Astrocyte (in vitro differentiated cells and primary cell): ENCODE data around the gene KLC4. TPM values are rescaled to one million over a fixed set of nuclear protein-coding genes. Genes with fewer than 3 reads are reported as not detected.

Source experiments
- DNase-seq: peaks from one replicate; pipeline ENCODE4 v3.0.0-alpha.2; 2010; ENCODE audit warnings: low read depth
- FAIRE-seq: peaks from 2 replicates; lab custom pipeline; 2011; peaks lifted over from hg19 to GRCh38; lab: Jason Lieb, UNC
- H2AFZ ChIP-seq: 2 replicates; pipeline ENCODE4 v1.6.0; 2012; ENCODE audit warnings: low read depth, low read length, inconsistent platforms
- H3K27ac ChIP-seq: 2 replicates; pipeline ENCODE4 v1.5.1; 2011; ENCODE audit warnings: low read depth, low read length, inconsistent platforms
- H3K27me3 ChIP-seq: 2 replicates; pipeline ENCODE4 v1.6.0; 2011; ENCODE audit warnings: low read length, inconsistent platforms; ENCODE audit not compliant: insufficient read depth
- H3K36me3 ChIP-seq: 2 replicates; pipeline ENCODE4 v1.5.1; 2011; ENCODE audit warnings: low read length, inconsistent platforms; ENCODE audit not compliant: insufficient read depth
- H3K4me1 ChIP-seq: 2 replicates; pipeline ENCODE4 v1.5.1; 2011; ENCODE audit warnings: low read length, inconsistent platforms; ENCODE audit not compliant: insufficient read depth
- H3K4me2 ChIP-seq: 2 replicates; pipeline ENCODE4 v1.6.0; 2012; ENCODE audit warnings: low read length, inconsistent platforms
- H3K4me3 ChIP-seq: 2 replicates; pipeline ENCODE4 v1.5.1; 2011; ENCODE audit warnings: low read depth, mild to moderate bottlenecking, low read length, inconsistent platforms; ENCODE audit not compliant: insufficient read depth
- H3K79me2 ChIP-seq: 2 replicates; pipeline ENCODE4 v1.6.0; 2012; ENCODE audit warnings: mild to moderate bottlenecking, low read length, inconsistent platforms; ENCODE audit not compliant: insufficient read depth
- H3K9ac ChIP-seq: 2 replicates; pipeline ENCODE4 v1.6.0; 2012; ENCODE audit warnings: mild to moderate bottlenecking, low read length, inconsistent platforms
- H3K9me3 ChIP-seq: 2 replicates; pipeline ENCODE4 v1.5.1; 2012; ENCODE audit warnings: low read depth, mild to moderate bottlenecking, low read length, inconsistent platforms; ENCODE audit not compliant: insufficient read depth
- H4K20me1 ChIP-seq: 2 replicates; pipeline ENCODE4 v1.6.0; 2012; ENCODE audit warnings: low read length, inconsistent platforms; ENCODE audit not compliant: insufficient read depth
- H3K27ac Mint-ChIP-seq: one replicate; pipeline ENCODE4 v1.8.0; 2021; ENCODE audit warnings: mild to moderate bottlenecking, mixed read lengths; ENCODE audit not compliant: unreplicated experiment
- H3K27me3 Mint-ChIP-seq: one replicate; pipeline ENCODE4 v1.8.0; 2021; ENCODE audit warnings: low read depth, mixed read lengths; ENCODE audit not compliant: unreplicated experiment
- H3K36me3 Mint-ChIP-seq: one replicate; pipeline ENCODE4 v1.8.0; 2021; ENCODE audit warnings: low read depth, mixed read lengths; ENCODE audit not compliant: unreplicated experiment
- H3K4me1 Mint-ChIP-seq: one replicate; pipeline ENCODE4 v1.8.0; 2021; ENCODE audit warnings: low read depth, mixed read lengths; ENCODE audit not compliant: unreplicated experiment
- H3K4me3 Mint-ChIP-seq: one replicate; pipeline ENCODE4 v1.8.0; 2021; ENCODE audit warnings: mild to moderate bottlenecking, moderate library complexity, mixed read lengths; ENCODE audit not compliant: unreplicated experiment
- H3K9me3 Mint-ChIP-seq: one replicate; pipeline ENCODE4 v1.8.0; 2021; ENCODE audit warnings: mild to moderate bottlenecking, mixed read lengths; ENCODE audit not compliant: unreplicated experiment
- EZH2 ChIP-seq: IDR thresholded peaks from 2 replicates; pipeline ENCODE4 v1.6.1; 2012; ENCODE audit warnings: mild to moderate bottlenecking, low read length, inconsistent platforms; ENCODE audit not compliant: insufficient read depth
- total RNA-seq: library from RNA; stranded (reverse); gene quantifications from 2 replicates; pipeline ENCODE4 v1.2.1, GENCODE V29; 2021
- TF ChIP-seq, protein P1 (sequence below): IDR thresholded peaks from 2 replicates; pipeline ENCODE4 v1.5.1; 2011; ENCODE audit warnings: low read depth, mild to moderate bottlenecking, inconsistent platforms, low read length, moderate library complexity; ENCODE audit not compliant: insufficient read depth

Gene KLC4
- total RNA-seq, 1 donor from 2014 or later: 35.4 TPM

DNA sequence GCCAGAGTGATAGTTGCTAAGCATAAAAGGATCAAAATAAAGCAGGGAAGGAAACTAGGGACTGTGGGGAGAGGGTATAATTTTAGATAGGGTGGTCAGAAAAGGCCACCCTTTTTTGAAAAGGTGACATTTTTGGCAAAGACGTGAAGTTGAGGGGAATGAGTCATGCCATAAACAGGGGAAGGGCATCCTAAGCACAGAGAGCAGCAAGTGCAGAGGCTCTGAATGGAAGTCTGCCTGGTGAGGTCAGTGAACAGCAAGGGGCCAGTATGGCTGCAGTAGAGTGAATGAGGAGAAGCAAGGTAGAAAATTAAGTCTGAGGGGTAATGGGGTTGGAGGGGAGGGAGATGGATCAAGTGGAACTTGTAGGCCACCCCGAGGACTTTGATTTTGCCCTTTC is 2.4 kb downstream of the KLC4 start:
- FAIRE-seq (no peak), DNase-seq (peak; percentile 43)
- peaks cover 22% of the 10 kb centered on the region for H3K36me3 Mint-ChIP-seq
- Histone ChIP-seq H3K4me2 (peak overlapping the region; percentile 95), H3K36me3 (peaks cover 8% of the 10 kb centered on the region), H3K27me3 (no peaks in the 10 kb centered on the region), H4K20me1 (no peaks in the 10 kb centered on the region), H3K4me1 (peaks cover 30% of the 10 kb centered on the region), H2AFZ (no peak overlapping the region), H3K9ac (peak overlapping the region; percentile 39), H3K9me3 (no peaks in the 10 kb centered on the region), H3K27ac (no peak overlapping the region), H3K79me2 (peaks cover 30% of the 10 kb centered on the region), H3K4me3 (no peak overlapping the region)
- no peak overlapping the region for H3K27ac Mint-ChIP-seq
- H3K4me3 Mint-ChIP-seq: peak overlapping the region; percentile 96
- H3K27me3 Mint-ChIP-seq: no peaks in the 10 kb centered on the region
- peaks cover 15% of the 10 kb centered on the region for H3K4me1 Mint-ChIP-seq
- TF ChIP-seq, protein P1, sequence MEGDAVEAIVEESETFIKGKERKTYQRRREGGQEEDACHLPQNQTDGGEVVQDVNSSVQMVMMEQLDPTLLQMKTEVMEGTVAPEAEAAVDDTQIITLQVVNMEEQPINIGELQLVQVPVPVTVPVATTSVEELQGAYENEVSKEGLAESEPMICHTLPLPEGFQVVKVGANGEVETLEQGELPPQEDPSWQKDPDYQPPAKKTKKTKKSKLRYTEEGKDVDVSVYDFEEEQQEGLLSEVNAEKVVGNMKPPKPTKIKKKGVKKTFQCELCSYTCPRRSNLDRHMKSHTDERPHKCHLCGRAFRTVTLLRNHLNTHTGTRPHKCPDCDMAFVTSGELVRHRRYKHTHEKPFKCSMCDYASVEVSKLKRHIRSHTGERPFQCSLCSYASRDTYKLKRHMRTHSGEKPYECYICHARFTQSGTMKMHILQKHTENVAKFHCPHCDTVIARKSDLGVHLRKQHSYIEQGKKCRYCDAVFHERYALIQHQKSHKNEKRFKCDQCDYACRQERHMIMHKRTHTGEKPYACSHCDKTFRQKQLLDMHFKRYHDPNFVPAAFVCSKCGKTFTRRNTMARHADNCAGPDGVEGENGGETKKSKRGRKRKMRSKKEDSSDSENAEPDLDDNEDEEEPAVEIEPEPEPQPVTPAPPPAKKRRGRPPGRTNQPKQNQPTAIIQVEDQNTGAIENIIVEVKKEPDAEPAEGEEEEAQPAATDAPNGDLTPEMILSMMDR: no peak
- no peak for TF ChIP-seq EZH2
- no peaks in the 10 kb centered on the region for H3K9me3 Mint-ChIP-seq

- Mint-ChIP-seq H3K36me3 (peaks cover 22% of the 10 kb centered on the region), H3K4me3 (no peak overlapping the region), H3K4me1 (peaks cover 15% of the 10 kb centered on the region), H3K27ac (peak overlapping the region; percentile 30), H3K27me3 (no peaks in the 10 kb centered on the region), H3K9me3 (no peaks in the 10 kb centered on the region)
- no peaks in the 10 kb centered on the region for H4K20me1 ChIP-seq
- H3K4me3 ChIP-seq: no peak overlapping the region
- H3K4me2 ChIP-seq: no peak overlapping the region
- H3K36me3 ChIP-seq: peaks cover 6% of the 10 kb centered on the region
- H3K79me2 ChIP-seq: peaks cover 27% of the 10 kb centered on the region
- H3K4me1 ChIP-seq: peaks cover 30% of the 10 kb centered on the region
- TF ChIP-seq, protein P1: no peak
- no peak for TF ChIP-seq EZH2
- FAIRE-seq: no peak
- no peaks in the 10 kb centered on the region for H3K9me3 ChIP-seq
- H2AFZ ChIP-seq: no peak overlapping the region
- no peak overlapping the region for H3K27ac ChIP-seq
- H3K27me3 ChIP-seq: no peaks in the 10 kb centered on the region
- H3K9ac ChIP-seq: no peak overlapping the region
- DNase-seq: no peak
Measured at GRCh38 chr6:43062818-43063217, 3.4 kb downstream of the KLC4 start.

DNA sequence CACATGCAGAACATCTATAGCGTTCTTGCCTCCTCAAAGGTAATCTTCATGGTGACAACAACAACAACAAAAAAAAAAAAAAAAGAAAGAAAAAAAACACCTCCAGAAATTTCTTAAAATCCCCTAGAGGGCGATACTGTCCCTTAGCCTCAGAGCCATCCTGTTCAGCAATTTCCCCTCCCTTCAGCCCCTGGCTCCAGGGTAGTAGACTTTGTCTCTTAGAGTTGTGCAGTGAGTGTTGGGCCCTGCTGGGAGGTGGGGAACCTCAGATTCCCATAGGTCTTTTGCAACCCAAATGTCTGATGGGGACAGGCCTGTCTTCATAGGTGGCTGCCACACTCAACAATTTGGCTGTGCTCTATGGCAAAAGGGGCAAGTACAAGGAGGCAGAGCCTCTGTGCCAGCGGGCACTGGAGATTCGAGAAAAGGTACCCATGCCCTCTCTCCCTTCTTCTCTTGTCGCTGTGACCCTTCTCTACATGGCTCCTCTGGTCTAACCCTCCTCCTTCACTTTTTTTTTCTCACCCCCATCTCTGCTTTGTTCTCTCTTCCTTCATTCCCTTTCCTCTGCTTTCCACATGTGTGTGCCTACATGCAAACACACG is 10.7 kb downstream of the KLC4 start:
- peaks cover 4% of the 10 kb centered on the region for H3K4me1 ChIP-seq
- H3K36me3 ChIP-seq: no peaks in the 10 kb centered on the region
- Mint-ChIP-seq H3K4me3 (no peak overlapping the region), H3K4me1 (peaks cover 29% of the 10 kb centered on the region), H3K9me3 (no peaks in the 10 kb centered on the region), H3K27me3 (no peaks in the 10 kb centered on the region), H3K36me3 (peaks cover 20% of the 10 kb centered on the region), H3K27ac (peak overlapping the region; percentile 27)
- no peak overlapping the region for H3K4me3 ChIP-seq
- H3K4me2 ChIP-seq: no peak overlapping the region
- TF ChIP-seq, protein P1: peak; percentile 68
- no peak for TF ChIP-seq EZH2
- H2AFZ ChIP-seq: no peak overlapping the region
- DNase-seq: peak; percentile 52
- no peak for FAIRE-seq
- H4K20me1 ChIP-seq: no peaks in the 10 kb centered on the region
- H3K27me3 ChIP-seq: no peaks in the 10 kb centered on the region
- H3K9me3 ChIP-seq: no peaks in the 10 kb centered on the region
- no peaks in the 10 kb centered on the region for H3K79me2 ChIP-seq
- H3K27ac ChIP-seq: no peak overlapping the region
- peak overlapping the region; percentile 10 for H3K9ac ChIP-seq
